ENCODE results near the gene NAT10. TPM values are rescaled to one million over a fixed set of nuclear protein-coding genes. Genes with fewer than 3 reads are reported as not detected.

Gene NAT10
- total RNA-seq, 1 experiment from 2014 or later = 91.4 TPM

DNA sequence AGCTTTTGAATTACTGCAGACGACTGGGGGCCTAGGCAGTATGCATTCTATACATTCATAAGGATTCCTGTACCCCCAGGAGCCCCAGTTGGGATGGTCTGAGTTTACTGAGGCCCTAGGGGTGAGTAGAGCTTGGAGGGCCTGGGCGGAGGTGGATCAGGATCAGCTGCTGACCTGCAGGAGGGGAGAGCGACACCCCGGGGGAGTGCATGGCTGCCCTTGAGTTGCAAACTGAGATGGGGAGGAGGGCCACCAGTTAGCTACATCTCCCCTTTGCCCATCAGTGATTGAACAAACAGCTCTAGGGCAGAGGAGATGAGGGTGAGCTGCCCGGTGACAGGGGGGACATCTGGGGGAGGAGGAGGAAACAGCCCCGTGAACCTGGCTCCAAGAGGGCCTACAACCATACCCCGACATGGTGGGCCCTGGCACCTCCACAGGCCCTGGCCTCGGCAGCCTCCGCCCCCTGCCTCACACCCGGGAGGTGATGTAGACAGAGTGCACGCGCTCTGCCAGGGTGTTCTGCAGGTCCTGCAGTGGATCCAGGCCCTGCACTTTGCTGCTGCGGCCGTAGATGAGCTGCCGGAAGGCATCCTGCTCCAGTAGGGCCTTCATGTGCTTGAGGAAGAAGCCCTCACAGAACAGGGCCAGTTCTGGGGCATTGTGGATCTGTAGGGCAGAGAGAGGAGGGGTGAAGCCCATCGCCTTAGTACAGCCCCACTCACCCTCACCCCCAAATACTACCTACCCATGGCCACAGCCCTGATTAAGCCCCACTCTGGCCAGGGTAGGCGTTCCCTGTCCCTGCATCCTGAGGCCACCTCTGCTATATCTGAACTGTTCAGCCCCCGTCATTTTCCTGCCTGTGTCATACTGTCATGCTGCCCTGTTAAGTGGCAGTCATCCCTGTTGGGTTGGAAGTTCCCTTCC, 46.8 kb downstream of the NAT10 start:
- Mint-ChIP-seq H3K9me3 (ENCODE audit: unreplicated experiment) (no peaks in the 10 kb centered on the region), H3K27me3 (ENCODE audit: insufficient read depth, unreplicated experiment) (no peaks in the 10 kb centered on the region), H3K27ac (ENCODE audit: unreplicated experiment) (no peak overlapping the region), H3K4me3 (ENCODE audit: unreplicated experiment) (no peak overlapping the region), H3K36me3 (ENCODE audit: insufficient read depth, unreplicated experiment) (peaks cover 24% of the 10 kb centered on the region), H3K4me1 (ENCODE audit: low read depth, unreplicated experiment) (no peaks in the 10 kb centered on the region)
- no peak for DNase-seq
- POLR2A ChIA-PET = no interaction called here
- no peak overlapping the region for H3K4me3 ChIP-seq (ENCODE audit: low read depth, low read length)
- H3K9me3 ChIP-seq = no peaks in the 10 kb centered on the region
- no peaks in the 10 kb centered on the region; the same call in 1 of the 2 replicates for H3K36me3 ChIP-seq (ENCODE audit: control insufficient read depth, insufficient read depth, low read length)
- intact Hi-C loops (cut with micrococcal nuclease; ENCODE audit: unreplicated experiment) = no loop called here
- no peaks in the 10 kb centered on the region for H3K27me3 ChIP-seq (replicated peaks; ENCODE audit: control insufficient read depth, insufficient read depth, low read length)
- H3K4me1 ChIP-seq = no peaks in the 10 kb centered on the region
- CTCF ChIA-PET = interaction anchor here (1.3 kb wide), 1 partner anchor 22 kb away, joined by 3 read pairs; no protein-coding TSS in a partner anchor
- BruUV-seq (replicated peaks) = no TSS peak
- TF ChIP-seq, protein P1, sequence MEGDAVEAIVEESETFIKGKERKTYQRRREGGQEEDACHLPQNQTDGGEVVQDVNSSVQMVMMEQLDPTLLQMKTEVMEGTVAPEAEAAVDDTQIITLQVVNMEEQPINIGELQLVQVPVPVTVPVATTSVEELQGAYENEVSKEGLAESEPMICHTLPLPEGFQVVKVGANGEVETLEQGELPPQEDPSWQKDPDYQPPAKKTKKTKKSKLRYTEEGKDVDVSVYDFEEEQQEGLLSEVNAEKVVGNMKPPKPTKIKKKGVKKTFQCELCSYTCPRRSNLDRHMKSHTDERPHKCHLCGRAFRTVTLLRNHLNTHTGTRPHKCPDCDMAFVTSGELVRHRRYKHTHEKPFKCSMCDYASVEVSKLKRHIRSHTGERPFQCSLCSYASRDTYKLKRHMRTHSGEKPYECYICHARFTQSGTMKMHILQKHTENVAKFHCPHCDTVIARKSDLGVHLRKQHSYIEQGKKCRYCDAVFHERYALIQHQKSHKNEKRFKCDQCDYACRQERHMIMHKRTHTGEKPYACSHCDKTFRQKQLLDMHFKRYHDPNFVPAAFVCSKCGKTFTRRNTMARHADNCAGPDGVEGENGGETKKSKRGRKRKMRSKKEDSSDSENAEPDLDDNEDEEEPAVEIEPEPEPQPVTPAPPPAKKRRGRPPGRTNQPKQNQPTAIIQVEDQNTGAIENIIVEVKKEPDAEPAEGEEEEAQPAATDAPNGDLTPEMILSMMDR (IDR thresholded peaks at IDR 0.05; ENCODE audit: insufficient read depth in 1 of 2, low read depth in 1 of 2, low read length in 1 of 2, severe bottlenecking in 1 of 2, unreplicated experiment in 1 of 2) = no peak

DNA sequence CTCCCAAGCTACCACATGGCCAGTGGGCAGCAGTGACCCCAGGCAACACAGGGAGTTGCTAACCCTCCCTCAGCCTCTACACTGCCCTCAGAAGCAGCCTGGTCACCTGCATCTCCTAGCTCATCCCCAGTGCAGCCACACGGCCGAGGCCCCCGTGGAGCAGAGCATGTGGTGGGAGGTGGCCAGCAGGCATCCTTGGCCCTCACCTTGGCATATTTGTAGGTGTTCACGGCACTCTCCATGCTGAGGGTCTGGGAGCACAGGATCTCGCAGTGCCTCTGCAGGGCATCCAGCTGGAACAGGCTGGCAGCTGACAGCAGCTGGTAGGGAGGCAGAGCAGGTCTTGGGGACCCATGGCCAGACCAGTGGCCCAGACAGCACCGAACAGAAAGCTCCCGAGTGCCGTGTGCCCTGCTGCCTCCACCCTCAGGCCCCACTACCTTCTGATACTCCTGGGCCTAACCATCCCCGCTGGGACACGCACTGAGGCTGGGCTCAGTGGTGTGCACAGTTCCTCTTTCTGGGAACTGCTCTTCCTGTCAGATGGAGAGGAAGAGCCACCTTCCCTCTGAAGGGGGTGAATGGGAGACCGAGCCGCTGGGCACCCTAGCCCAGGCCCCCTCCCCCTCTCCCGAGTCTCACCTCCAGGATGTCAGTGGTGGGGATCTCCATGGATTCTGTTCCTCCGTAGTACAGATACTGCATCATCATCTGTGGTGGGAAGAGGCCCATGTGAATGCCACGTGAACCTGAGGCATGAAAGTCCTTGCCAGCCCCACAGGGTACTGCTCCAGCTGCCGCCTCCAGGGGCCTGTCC, 48.8 kb downstream of the NAT10 start:
- POLR2A ChIA-PET = no interaction called here

More for the DNA sequence above, 48.8 kb downstream of the NAT10 start:
- Mint-ChIP-seq H3K9me3 (ENCODE audit: unreplicated experiment) (no peaks in the 10 kb centered on the region), H3K4me3 (ENCODE audit: unreplicated experiment) (no peak overlapping the region), H3K27me3 (ENCODE audit: insufficient read depth, unreplicated experiment) (no peaks in the 10 kb centered on the region), H3K4me1 (ENCODE audit: low read depth, unreplicated experiment) (no peaks in the 10 kb centered on the region), H3K36me3 (ENCODE audit: insufficient read depth, unreplicated experiment) (peaks cover 6% of the 10 kb centered on the region), H3K27ac (ENCODE audit: unreplicated experiment) (no peak overlapping the region)
- no peaks in the 10 kb centered on the region for H3K27me3 ChIP-seq (replicated peaks; ENCODE audit: control insufficient read depth, insufficient read depth, low read length)
- H3K4me3 ChIP-seq (ENCODE audit: low read depth, low read length) = no peak overlapping the region
- CTCF ChIA-PET = no interaction called here
- H3K4me1 ChIP-seq = no peaks in the 10 kb centered on the region
- no peak for DNase-seq
- no TSS peak for BruUV-seq (replicated peaks)
- no peaks in the 10 kb centered on the region for H3K9me3 ChIP-seq
- intact Hi-C loops (cut with micrococcal nuclease; ENCODE audit: unreplicated experiment) = no loop called here
- no peaks in the 10 kb centered on the region for H3K36me3 ChIP-seq (ENCODE audit: control insufficient read depth, insufficient read depth, low read length)
- TF ChIP-seq, protein P1 (IDR thresholded peaks at IDR 0.05; ENCODE audit: insufficient read depth in 1 of 2, low read depth in 1 of 2, low read length in 1 of 2, severe bottlenecking in 1 of 2, unreplicated experiment in 1 of 2) = no peak

Measured in Caco-2 (cell line).